VCaP (cell line): Measurements from ENCODE around the gene DPPA3.
"Not testable (repeated sequence)": the region's sequence is repeated elsewhere in the genome, so short reads cannot be mapped to it uniquely, and the experiment has no call there.

Experiments used
- H3K27ac ChIP-seq: fragments of 450-650 bp; 2 replicates; pipeline ENCODE4 v1.5.1; 2017
- CTCF ChIP-seq: fragments of 450-650 bp; conservative IDR thresholded peaks from 2 replicates; pipeline ENCODE4 v1.5.1; 2017; ENCODE audit warnings: mild to moderate bottlenecking, moderate library complexity

Gene DPPA3

DNA sequence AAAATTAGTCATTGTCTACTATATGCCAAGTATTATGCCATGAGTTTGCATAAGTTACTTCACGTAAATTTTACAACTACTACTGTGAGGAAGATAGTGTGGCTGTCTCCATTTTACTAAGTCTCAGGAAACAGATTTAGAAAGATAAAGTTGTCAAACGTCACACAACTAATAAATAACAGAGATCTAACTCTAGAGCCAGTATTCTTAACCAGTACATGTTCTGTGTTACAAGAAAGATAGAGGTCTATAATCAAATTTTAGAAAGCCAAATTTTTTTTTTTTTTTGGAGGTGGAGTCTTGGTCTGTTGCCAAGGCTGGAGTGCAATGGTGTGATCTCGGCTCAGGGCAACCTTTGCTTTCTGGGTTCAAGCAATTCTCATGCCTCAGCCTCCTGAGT, 21.8 kb downstream of the DPPA3 start:
- no peak overlapping the region for H3K27ac ChIP-seq
- no peak for TF ChIP-seq CTCF

DNA sequence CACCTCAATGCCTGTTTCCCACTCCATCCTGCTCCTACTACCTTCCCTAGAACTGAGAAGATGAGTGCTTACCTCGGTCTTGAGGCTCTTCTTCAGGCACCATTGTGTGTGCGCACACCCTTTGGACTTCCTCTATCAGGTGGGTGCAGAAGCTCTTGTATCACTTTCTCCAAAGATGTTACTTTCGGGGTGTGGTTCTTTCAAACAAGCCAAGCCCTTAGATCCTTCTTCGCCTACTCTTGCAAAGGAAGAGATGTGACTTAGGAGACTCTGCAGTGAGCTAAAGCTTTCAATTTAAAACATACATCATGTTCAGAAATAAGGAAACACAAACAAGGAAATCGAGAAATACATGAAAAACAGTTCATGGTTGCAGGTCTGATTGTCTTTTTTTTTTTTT, 36.0 kb downstream of the DPPA3 start, which contains the start of gene CLEC4C:
TSS of gene CLEC4C (minus strand) at position 130 of the 400 bp plus-strand sequence. CDS start at position 103, 27 bp downstream.
- no peak for TF ChIP-seq CTCF
- H3K27ac ChIP-seq: no peak within 1 kb of the TSS

- no peak for TF ChIP-seq CTCF
- no peak overlapping the region for H3K27ac ChIP-seq
Measured at GRCh38 chr12:7748852-7749251, 37.6 kb downstream of the DPPA3 start.

DNA sequence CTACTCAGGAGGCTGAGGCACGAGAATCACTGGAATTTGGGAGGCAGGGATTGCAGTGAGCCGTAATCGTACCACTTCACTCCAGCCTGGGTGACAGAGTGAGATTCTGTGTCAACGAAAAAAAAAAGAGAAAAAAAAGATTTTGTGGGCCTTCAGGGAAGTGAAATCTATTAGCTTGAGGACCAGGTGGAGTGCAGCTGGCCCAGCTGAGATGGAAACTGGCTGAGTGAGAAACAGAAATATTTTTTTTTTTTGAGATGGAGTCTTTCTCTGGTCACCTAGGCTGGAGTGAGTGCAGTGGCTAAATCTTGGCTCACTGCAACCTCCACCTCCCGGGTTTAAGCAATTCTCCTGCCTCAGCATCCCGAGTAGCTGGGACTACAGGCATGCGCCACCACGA, 38.2 kb downstream of the DPPA3 start:
- H3K27ac ChIP-seq: no peak overlapping the region
- no peak for TF ChIP-seq CTCF

GRCh38 chr12:7750350-7750749, 39.1 kb downstream of the DPPA3 start:
- no peak overlapping the region for H3K27ac ChIP-seq
- TF ChIP-seq CTCF: no peak

DNA sequence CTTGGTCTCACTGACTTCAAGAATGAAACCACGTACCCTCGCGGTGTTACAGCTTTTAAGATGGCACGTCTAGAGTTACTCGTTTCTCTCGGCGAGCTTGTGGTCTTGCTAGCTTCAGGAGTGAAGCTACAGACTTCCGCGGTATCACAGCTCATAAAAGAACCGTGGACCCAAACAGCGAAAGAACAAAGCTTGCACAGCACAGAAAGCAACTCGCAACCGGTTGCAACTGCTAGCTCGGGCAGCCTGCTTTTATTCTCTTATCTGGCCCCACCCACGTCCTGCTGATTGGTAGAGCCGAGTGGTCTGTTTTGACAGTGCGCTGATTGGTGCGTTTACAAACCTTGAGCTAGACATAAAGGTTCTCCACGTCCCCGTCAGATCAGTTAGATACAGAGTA, 40.2 kb downstream of the DPPA3 start:
- TF ChIP-seq CTCF: no peak
- H3K27ac ChIP-seq: no peak overlapping the region

- not testable (repeated sequence) for H3K27ac ChIP-seq
Measured at GRCh38 chr12:7751941-7752922, 41.0 kb downstream of the DPPA3 start.

GRCh38 chr12:7755668-7756067, 44.4 kb downstream of the DPPA3 start:
- not testable (repeated sequence) for H3K27ac ChIP-seq
